ENCODE data around the gene BANP. TPM values are rescaled to one million over a fixed set of nuclear protein-coding genes. Genes with fewer than 3 reads are reported as not detected.
"Not testable (repeated sequence)": the region's sequence is repeated elsewhere in the genome, so short reads cannot be mapped to it uniquely, and the experiment has no call there.

The BANP gene
- total and polyA plus RNA-seq, 4 experiments from 2014 or later: 10.7 to 72.7 (median 44.1) TPM

- intact Hi-C loops (cut with micrococcal nuclease); H3K27ac Mint-ChIP-seq; H3K9me3 ChIP-seq (ENCODE audit: control insufficient read depth in 1 of 2, low read length in 2 of 2); H3K9me3 Mint-ChIP-seq; H3K4me3 Mint-ChIP-seq; H3K4me1 ChIP-seq (ENCODE audit: insufficient read depth, low read length); POLR2A ChIA-PET (ENCODE audit: partially characterized antibody); CTCF ChIA-PET (ENCODE audit: partially characterized antibody); H3K27me3 ChIP-seq (ENCODE audit: insufficient read depth, low read length); H3K4me1 Mint-ChIP-seq; H3K27me3 Mint-ChIP-seq; H3K4me3 ChIP-seq (ENCODE audit: low read length in 2 of 2); H3K27ac ChIP-seq (ENCODE audit: low read depth, low read length); DNase-seq: not testable (repeated sequence)
- H3K36me3 ChIP-seq (ENCODE audit: insufficient read depth, low read length): peaks cover 20% of the 10 kb centered on the region
- H3K36me3 Mint-ChIP-seq: peaks cover 15 to 39% of the 10 kb centered on the region in 2 donors
Measured at GRCh38 chr16:88053479-88053878, 102.2 kb downstream of the BANP start.

GRCh38 chr16:88055356-88055755 is 104.1 kb downstream of the BANP start:
- peaks cover 0 to 2% (median 0%) of the 10 kb centered on the region in 8 donors for H3K9me3 Mint-ChIP-seq
- CTCF ChIA-PET (ENCODE audit: partially characterized antibody): no interaction called here
- H3K27ac ChIP-seq (ENCODE audit: low read depth, low read length): no peak overlapping the region
- no peaks in the 10 kb centered on the region for H3K27me3 Mint-ChIP-seq
- H3K36me3 ChIP-seq (ENCODE audit: insufficient read depth, low read length): peaks cover 8% of the 10 kb centered on the region
- H3K4me3 ChIP-seq (ENCODE audit: low read length in 2 of 2): no peak overlapping the region
- H3K36me3 Mint-ChIP-seq: peaks cover 0 to 26% of the 10 kb centered on the region in 2 donors
- H3K4me1 ChIP-seq (ENCODE audit: insufficient read depth, low read length): no peaks in the 10 kb centered on the region
- H3K27me3 ChIP-seq (ENCODE audit: insufficient read depth, low read length): no peaks in the 10 kb centered on the region
- peak overlapping the region in 1 of 7 donors; percentile 72 for H3K27ac Mint-ChIP-seq
- no peak overlapping the region for H3K4me3 Mint-ChIP-seq
- peaks cover 0 to 4% (median 0%) of the 10 kb centered on the region in 4 donors for H3K4me1 Mint-ChIP-seq
- POLR2A ChIA-PET (ENCODE audit: partially characterized antibody): no interaction called here
- DNase-seq: no peak
- no peaks in the 10 kb centered on the region for H3K9me3 ChIP-seq (ENCODE audit: control insufficient read depth in 1 of 2, low read length in 2 of 2)
- intact Hi-C loops (cut with micrococcal nuclease): no loop called here

DNA sequence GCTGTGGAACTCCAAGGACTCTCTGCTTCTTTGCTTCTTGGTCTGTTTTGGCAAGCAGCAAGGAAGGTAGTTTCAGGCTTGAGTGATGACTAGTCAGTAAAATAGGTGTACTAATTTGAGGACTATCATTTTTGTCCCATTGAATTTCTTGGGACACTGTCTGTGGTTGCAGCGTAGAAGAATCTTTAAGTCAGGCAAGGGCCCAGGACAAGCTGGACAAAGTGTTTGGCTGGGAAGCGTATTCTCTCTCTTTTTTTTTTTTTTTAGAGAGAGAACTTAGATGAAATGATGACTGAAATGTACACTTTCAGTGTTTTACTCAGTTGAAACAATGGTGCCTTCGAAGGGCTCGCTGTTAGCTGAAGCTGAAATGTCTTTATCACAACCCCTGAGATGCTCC is 105.0 kb downstream of the BANP start:
- Histone ChIP-seq H3K36me3 (ENCODE audit: insufficient read depth, low read length) (peaks cover 8% of the 10 kb centered on the region), H3K4me3 (ENCODE audit: low read length in 2 of 2) (no peak overlapping the region), H3K27ac (ENCODE audit: low read depth, low read length) (no peak overlapping the region), H3K27me3 (ENCODE audit: insufficient read depth, low read length) (no peaks in the 10 kb centered on the region), H3K9me3 (ENCODE audit: control insufficient read depth in 1 of 2, low read length in 2 of 2) (no peaks in the 10 kb centered on the region), H3K4me1 (ENCODE audit: insufficient read depth, low read length) (no peaks in the 10 kb centered on the region)
- Mint-ChIP-seq H3K4me3 (no peak overlapping the region), H3K36me3 (peaks cover 0 to 27% of the 10 kb centered on the region in 2 donors), H3K27ac (no peak overlapping the region), H3K4me1 (peaks cover 0 to 4% (median 0%) of the 10 kb centered on the region in 4 donors), H3K27me3 (no peaks in the 10 kb centered on the region), H3K9me3 (peaks cover 0 to 2% (median 0%) of the 10 kb centered on the region in 8 donors)
- DNase-seq: no peak
- POLR2A ChIA-PET (ENCODE audit: partially characterized antibody): no interaction called here
- CTCF ChIA-PET (ENCODE audit: partially characterized antibody): no interaction called here
- intact Hi-C loops (cut with micrococcal nuclease): no loop called here

DNA sequence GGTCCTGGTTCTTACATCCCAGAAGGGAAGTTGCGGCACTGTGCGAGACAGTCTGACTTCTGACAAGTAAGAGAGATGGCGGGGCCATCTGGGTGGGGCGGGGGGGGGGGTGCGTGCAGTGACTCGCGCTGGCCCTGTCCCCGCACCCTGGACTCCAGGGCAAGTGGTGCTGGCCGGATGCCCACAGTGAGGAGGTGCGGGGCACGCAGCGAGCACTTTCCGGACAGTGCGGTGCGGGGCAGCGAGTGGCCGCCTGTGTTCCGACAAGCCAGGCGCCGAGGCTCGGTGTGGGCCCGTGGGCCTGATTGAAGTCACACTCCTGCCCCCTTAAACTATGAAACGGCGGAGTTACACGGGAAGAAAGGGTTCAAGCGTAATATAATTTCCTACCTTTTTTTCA is 106.4 kb downstream of the BANP start:
- no peaks in the 10 kb centered on the region for H3K9me3 ChIP-seq (ENCODE audit: control insufficient read depth in 1 of 2, low read length in 2 of 2)
- no peaks in the 10 kb centered on the region for H3K4me1 ChIP-seq (ENCODE audit: insufficient read depth, low read length)
- intact Hi-C loops (cut with micrococcal nuclease): no loop called here
- ChIA-PET POLR2A (ENCODE audit: partially characterized antibody) (no interaction called here), CTCF (ENCODE audit: partially characterized antibody) (no interaction called here)
- H3K27me3 ChIP-seq (ENCODE audit: insufficient read depth, low read length): no peaks in the 10 kb centered on the region
- peaks cover 0 to 4% (median 0%) of the 10 kb centered on the region in 4 donors for H3K4me1 Mint-ChIP-seq
- H3K4me3 Mint-ChIP-seq: no peak overlapping the region
- H3K27me3 Mint-ChIP-seq: no peaks in the 10 kb centered on the region
- no peak overlapping the region for H3K27ac ChIP-seq (ENCODE audit: low read depth, low read length)
- peaks cover 0 to 30% of the 10 kb centered on the region in 2 donors for H3K36me3 Mint-ChIP-seq
- no peak overlapping the region for H3K4me3 ChIP-seq (ENCODE audit: low read length in 2 of 2)
- peaks cover 6% of the 10 kb centered on the region for H3K36me3 ChIP-seq (ENCODE audit: insufficient read depth, low read length)
- DNase-seq: no peak
- peaks cover 0 to 2% (median 0%) of the 10 kb centered on the region in 8 donors for H3K9me3 Mint-ChIP-seq
- H3K27ac Mint-ChIP-seq: no peak overlapping the region

DNA sequence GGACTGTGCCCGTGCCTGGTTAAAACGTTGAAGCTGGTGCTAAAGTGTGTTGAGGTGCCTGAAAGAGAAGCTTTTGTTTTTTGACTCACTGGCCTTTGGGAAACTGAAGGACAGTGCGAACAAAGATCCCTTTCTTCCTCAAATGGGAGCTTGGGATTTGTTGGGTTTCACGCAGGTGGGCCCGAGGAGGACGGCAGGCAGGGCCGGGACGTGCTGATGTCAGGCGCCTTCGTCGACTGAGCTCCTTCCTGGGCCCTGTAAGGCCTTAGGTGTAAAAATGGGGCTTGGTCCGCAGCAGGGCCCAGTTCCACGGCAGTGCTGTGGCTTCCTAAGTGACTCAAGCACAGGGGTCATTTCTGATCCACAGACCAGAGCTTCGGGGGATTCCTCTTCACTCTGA is 106.9 kb downstream of the BANP start:
- Histone ChIP-seq H3K36me3 (ENCODE audit: insufficient read depth, low read length) (peaks cover 4% of the 10 kb centered on the region), H3K4me3 (ENCODE audit: low read length in 2 of 2) (no peak overlapping the region), H3K27me3 (ENCODE audit: insufficient read depth, low read length) (no peaks in the 10 kb centered on the region), H3K27ac (ENCODE audit: low read depth, low read length) (no peak overlapping the region), H3K9me3 (ENCODE audit: control insufficient read depth in 1 of 2, low read length in 2 of 2) (no peaks in the 10 kb centered on the region), H3K4me1 (ENCODE audit: insufficient read depth, low read length) (no peaks in the 10 kb centered on the region)
- Mint-ChIP-seq H3K9me3 (peaks cover 0 to 2% (median 0%) of the 10 kb centered on the region in 8 donors), H3K36me3 (peaks cover 0 to 32% of the 10 kb centered on the region in 2 donors), H3K4me1 (peaks cover 0 to 4% (median 0%) of the 10 kb centered on the region in 4 donors), H3K4me3 (no peak overlapping the region), H3K27ac (no peak overlapping the region), H3K27me3 (no peaks in the 10 kb centered on the region)
- intact Hi-C loops (cut with micrococcal nuclease): no loop called here
- no peak for DNase-seq
- ChIA-PET CTCF (ENCODE audit: partially characterized antibody) (no interaction called here), POLR2A (ENCODE audit: partially characterized antibody) (no interaction called here)

DNA sequence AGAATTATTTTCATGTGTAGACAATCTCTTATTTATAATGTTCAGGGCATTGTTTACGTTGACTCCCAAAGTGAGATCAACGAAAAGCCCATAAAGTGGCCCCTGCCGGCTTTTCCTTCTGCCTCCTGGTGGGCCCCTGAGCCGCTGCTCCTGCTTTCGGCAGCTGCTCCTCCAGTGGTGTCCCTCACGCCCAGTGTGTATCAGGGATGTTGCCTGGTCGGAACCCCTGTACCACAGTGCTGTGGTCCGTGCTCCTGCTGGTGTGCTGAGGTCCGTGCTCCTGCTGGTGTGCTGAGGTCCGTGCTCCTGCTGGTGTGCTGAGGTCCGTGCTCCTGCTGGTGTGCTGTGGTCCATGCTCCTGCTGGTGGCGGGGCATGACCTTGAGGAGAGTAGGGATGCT is 107.6 kb downstream of the BANP start:
- Mint-ChIP-seq H3K4me3 (no peak overlapping the region), H3K27me3 (no peaks in the 10 kb centered on the region), H3K27ac (no peak overlapping the region), H3K4me1 (peaks cover 0 to 4% (median 0%) of the 10 kb centered on the region in 4 donors), H3K9me3 (peaks cover 0 to 2% (median 0%) of the 10 kb centered on the region in 8 donors), H3K36me3 (peaks cover 6 to 38% of the 10 kb centered on the region in 2 donors)
- ChIA-PET CTCF (ENCODE audit: partially characterized antibody) (no interaction called here), POLR2A (ENCODE audit: partially characterized antibody) (no interaction called here)
- H3K4me3 ChIP-seq (ENCODE audit: low read length in 2 of 2): no peak overlapping the region
- H3K27ac ChIP-seq (ENCODE audit: low read depth, low read length): no peak overlapping the region
- DNase-seq: no peak
- no peaks in the 10 kb centered on the region for H3K4me1 ChIP-seq (ENCODE audit: insufficient read depth, low read length)
- no peaks in the 10 kb centered on the region for H3K9me3 ChIP-seq (ENCODE audit: control insufficient read depth in 1 of 2, low read length in 2 of 2)
- H3K36me3 ChIP-seq (ENCODE audit: insufficient read depth, low read length): peaks cover 4% of the 10 kb centered on the region
- intact Hi-C loops (cut with micrococcal nuclease): no loop called here
- H3K27me3 ChIP-seq (ENCODE audit: insufficient read depth, low read length): no peaks in the 10 kb centered on the region

DNA sequence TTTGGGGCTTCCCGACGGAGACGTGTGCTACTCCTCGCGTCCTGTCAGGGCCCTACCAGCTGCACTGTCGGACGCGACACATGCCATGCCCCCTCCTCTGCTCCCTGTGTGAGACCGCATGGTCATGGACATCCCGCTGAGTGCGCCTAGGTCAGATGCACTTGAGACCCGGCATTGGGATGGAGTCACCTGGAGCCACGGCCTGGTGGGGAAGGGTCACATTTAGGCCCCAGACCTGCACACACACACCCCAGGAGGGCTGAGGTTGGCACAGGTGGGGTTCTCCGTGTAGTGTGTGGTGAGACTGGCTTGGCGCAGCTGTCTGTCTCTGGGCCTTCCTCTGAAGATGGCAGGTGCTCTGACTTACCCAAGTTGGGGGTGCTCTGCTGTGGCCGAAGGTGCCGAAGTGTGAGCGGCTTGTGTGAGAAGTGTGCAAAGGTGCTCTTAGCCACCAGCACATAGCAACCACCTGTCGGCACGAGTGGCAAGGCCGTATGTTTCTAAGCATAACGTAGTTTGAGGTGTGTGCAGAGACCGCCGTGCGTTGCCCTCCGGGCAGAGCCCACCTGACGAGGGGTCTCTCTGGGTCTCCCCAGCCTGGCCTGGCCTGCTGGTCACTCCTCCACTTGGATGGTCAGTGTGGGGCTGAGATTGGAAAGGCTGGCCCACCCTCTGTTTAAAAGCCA is 108.6 kb downstream of the BANP start:
- POLR2A ChIA-PET (ENCODE audit: partially characterized antibody): no interaction called here
- intact Hi-C loops (cut with micrococcal nuclease): no loop called here
- no peak for DNase-seq
- H3K27me3 ChIP-seq (ENCODE audit: insufficient read depth, low read length): no peaks in the 10 kb centered on the region
- Mint-ChIP-seq H3K9me3 (peaks cover 0 to 2% (median 0%) of the 10 kb centered on the region in 8 donors), H3K27me3 (no peaks in the 10 kb centered on the region), H3K27ac (no peak overlapping the region), H3K4me1 (peaks cover 0 to 4% (median 0%) of the 10 kb centered on the region in 4 donors), H3K36me3 (peaks cover 7 to 39% of the 10 kb centered on the region in 2 donors), H3K4me3 (no peak overlapping the region)
- no peaks in the 10 kb centered on the region for H3K9me3 ChIP-seq (ENCODE audit: control insufficient read depth in 1 of 2, low read length in 2 of 2)
- CTCF ChIA-PET (ENCODE audit: partially characterized antibody): no interaction called here
- no peak overlapping the region for H3K4me3 ChIP-seq (ENCODE audit: low read length in 2 of 2)
- H3K36me3 ChIP-seq (ENCODE audit: insufficient read depth, low read length): peaks cover 7% of the 10 kb centered on the region
- H3K27ac ChIP-seq (ENCODE audit: low read depth, low read length): no peak overlapping the region
- H3K4me1 ChIP-seq (ENCODE audit: insufficient read depth, low read length): no peaks in the 10 kb centered on the region

Data from CD4-positive, alpha-beta memory T cell (primary cell).